ENCODE data around the gene CLTCL1.
A peak's percentile ranks its signal among the peaks of the same experiment; 100 is the strongest.

The CLTCL1 gene

DNA sequence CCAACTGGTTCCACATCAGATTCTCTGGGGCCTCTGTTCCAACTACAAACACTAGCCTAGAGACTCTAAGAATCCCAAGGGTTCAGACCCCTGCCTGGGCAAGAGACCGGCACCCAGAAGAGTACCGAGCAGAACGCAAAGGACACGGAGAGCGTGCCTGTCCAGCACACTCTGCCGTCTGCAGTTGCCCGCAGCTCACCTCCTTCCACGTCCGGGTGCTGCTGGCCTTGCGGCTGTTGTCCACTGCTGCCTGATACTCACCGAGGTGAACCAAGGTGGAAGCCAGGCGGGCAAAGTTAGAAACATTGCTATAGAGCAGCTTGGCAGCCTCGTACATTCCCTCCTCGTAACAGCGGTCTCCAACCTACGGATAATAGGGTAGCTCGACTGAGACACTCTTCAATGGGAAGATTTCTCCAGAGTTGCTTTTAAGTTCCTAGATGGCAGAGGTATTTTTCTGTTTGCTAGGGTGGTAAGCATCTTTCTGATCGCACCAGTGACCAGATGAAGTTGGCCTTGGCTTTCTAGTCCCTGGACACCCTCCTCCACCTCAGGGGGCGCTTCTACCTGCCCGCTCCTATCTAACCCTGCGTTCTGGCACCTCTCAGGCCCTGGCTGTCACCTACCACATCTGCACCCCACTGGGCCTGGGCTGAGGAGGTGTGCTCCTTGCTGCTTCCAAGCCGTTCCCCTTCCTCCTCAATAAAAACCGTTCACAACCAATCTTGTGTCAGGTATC, 90.2 kb downstream of the CLTCL1 start:
- no peak for DNase-seq (ENCODE audit: low spot score)
- in situ Hi-C loops (cut with MboI; ENCODE audit: low sequenced_read_pairs, unreplicated experiment), result no loop called here
- TF ChIP-seq, protein P1, sequence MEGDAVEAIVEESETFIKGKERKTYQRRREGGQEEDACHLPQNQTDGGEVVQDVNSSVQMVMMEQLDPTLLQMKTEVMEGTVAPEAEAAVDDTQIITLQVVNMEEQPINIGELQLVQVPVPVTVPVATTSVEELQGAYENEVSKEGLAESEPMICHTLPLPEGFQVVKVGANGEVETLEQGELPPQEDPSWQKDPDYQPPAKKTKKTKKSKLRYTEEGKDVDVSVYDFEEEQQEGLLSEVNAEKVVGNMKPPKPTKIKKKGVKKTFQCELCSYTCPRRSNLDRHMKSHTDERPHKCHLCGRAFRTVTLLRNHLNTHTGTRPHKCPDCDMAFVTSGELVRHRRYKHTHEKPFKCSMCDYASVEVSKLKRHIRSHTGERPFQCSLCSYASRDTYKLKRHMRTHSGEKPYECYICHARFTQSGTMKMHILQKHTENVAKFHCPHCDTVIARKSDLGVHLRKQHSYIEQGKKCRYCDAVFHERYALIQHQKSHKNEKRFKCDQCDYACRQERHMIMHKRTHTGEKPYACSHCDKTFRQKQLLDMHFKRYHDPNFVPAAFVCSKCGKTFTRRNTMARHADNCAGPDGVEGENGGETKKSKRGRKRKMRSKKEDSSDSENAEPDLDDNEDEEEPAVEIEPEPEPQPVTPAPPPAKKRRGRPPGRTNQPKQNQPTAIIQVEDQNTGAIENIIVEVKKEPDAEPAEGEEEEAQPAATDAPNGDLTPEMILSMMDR (IDR thresholded peaks at IDR 0.05; ENCODE audit: borderline replicate concordance, control extremely low read depth, extremely low read depth, insufficient read depth, missing control alignments), result no peak

DNA sequence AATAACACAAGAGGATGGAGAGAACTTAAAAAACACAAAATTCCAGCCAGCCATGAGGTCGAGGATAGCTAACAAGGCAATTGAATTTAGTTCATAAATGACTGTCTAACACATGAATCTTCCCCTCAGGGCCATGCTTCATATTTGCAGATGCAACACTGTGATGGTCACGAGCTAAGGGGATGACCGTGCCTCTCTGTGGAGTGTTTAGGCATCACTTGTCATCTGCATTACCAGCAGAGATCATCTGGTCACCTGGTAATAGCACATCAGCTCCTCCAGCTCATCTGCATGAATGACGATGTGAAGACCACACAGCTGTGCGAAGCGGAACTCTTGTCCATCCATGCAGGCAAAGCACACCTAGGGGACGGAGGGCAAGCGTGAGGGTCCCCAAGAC, 92.0 kb downstream of the CLTCL1 start:
- DNase-seq (ENCODE audit: low spot score), result no peak

DNA sequence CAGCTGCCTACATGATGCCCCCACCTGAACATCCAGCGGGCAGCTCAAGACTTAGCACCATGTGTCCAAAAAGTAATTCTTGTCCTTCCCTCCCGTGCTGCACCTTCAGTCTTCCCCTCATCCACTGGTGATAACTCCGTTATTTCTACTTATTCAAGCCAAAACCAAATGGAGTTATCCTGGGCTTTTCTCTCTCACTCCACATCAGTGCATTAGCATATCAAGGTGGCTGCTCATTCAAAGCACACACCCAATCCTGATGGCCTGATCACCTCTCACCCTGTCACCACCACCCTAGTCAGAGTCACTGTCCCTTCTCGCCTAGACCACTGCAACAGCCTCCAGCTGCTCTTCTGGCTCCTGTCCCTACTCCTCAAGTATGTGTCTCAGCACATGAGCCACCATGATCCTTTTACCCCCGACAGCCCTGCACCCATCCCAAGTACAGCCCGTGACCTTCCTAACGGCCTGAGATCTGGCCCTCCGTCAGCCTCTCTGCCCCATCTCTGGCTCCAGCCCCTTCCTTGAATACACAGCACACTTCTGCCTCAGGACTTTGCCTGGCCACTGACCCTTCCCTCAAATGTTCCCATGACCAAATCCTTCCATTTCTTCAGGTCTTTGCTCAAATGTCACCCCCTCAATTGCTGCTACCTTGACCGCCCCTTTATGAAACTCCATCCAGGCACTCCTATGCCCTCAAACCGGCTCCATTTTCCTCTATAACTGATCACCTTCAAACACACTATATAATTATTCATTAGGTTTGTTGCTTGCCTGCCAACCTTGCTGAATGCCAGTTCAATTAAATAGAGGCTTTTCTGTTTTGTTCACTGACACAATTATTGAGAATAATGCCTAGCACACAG, 93.3 kb downstream of the CLTCL1 start:
- no peak for DNase-seq (ENCODE audit: low spot score)
- in situ Hi-C loops (cut with MboI; ENCODE audit: low sequenced_read_pairs, unreplicated experiment), result no loop called here
- TF ChIP-seq, protein P1 (IDR thresholded peaks at IDR 0.05; ENCODE audit: borderline replicate concordance, control extremely low read depth, extremely low read depth, insufficient read depth, missing control alignments), result no peak

More for the DNA sequence above, 92.0 kb downstream of the CLTCL1 start:
- TF ChIP-seq, protein P1 (IDR thresholded peaks at IDR 0.05; ENCODE audit: borderline replicate concordance, control extremely low read depth, extremely low read depth, insufficient read depth, missing control alignments), result no peak
- in situ Hi-C loops (cut with MboI; ENCODE audit: low sequenced_read_pairs, unreplicated experiment), result no loop called here

DNA sequence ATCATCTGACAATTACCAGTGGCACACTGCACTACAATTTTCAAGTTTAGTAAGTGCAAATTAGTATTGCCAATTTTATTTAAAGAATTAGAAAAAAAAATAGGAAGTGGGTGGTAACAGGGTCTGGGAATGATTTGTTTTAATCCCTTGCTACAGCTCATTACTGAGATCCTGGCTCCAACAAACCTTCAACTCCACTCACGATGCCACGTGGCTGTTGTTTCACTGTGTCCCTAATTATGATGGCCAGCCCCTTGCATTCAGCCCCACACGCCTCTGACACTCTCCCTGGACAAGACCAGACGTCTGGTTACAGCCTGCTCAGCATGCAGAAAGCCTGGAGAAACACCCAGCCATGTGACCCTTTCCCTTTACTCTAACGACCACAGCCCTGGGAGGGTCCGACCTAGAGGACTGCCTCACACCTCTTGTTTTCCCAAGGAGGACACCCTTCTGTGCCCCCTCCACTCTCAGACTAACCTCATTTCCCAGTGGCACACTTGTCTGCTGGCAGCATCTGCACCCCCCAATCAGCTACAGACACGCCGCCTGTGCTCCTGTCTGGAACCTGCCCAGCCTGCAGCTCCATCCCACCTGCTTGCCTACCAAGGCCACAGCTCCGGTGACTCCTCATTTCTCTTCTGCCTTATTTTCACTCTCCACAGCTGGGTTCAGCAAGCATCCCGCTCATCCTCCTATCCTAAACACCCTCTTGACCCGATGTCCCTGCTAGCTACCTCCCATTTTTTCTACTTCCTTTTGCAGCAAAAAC, 94.5 kb downstream of the CLTCL1 start:
- TF ChIP-seq, protein P1 (IDR thresholded peaks at IDR 0.05; ENCODE audit: borderline replicate concordance, control extremely low read depth, extremely low read depth, insufficient read depth, missing control alignments), result no peak
- in situ Hi-C loops (cut with MboI; ENCODE audit: low sequenced_read_pairs, unreplicated experiment), result no loop called here

DNA sequence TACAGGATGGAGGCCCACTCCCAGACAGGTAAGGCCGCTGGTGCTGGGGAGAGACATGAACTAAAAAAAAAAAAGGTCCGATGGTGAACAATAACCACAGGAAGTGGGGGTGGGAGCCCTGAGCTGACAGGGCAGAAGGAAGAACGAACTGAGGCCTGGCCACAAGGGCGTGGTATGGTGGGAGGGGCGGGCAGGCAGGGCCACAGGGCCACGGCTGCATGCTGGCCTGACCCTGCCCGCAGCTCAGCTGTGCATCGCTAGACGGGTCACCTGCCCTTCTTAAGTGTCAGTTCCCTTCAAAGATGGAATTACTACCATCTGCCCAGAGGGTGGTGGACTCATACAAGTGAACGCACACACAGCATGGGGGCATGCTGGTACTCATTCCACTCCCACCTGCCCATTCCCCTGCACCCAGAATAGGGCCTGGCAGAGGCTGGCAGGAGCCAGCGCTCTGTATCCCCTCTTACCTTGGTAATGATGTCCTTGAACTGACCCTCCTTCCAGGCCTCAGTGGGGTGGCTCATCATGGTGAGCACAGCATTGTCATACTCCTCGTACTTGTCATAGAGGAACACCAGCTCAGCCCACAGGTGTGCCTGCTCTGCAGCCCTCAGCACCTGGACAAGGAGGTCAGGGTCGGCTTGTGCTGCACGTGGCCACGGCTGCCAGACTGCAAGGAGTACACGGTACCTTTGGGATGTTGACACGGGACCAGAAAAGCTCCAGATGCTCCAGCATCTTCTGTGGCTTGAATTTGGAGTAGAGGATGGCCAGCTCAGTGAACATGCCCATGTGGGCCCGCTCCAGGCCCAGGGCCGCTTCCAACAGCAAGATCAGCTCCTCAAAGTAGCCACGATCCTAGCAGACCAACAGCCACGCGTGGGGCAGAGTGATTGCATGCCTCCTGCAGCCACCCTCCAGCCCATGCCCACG, 95.5 kb downstream of the CLTCL1 start:
- in situ Hi-C loops (cut with MboI; ENCODE audit: low sequenced_read_pairs, unreplicated experiment), result no loop called here
- TF ChIP-seq, protein P1 (IDR thresholded peaks at IDR 0.05; ENCODE audit: borderline replicate concordance, control extremely low read depth, extremely low read depth, insufficient read depth, missing control alignments), result no peak
- peak; percentile 61 for DNase-seq (ENCODE audit: low spot score)

More for the DNA sequence above, 94.5 kb downstream of the CLTCL1 start:
- DNase-seq (ENCODE audit: low spot score), result no peak

All from GM13976 (cell line).